ENCODE results near the gene RAPGEF6. TPM values are rescaled to one million over a fixed set of nuclear protein-coding genes. Genes with fewer than 3 reads are reported as not detected.

Gene RAPGEF6
- total and polyA plus RNA-seq, 9 of the 15 experiments (the other 6 are each of a cell fraction or from before 2014, with no cell fraction given): 2.7 to 23.4 (median 12.7) TPM

- TF ChIP-seq TRIM25 (IDR thresholded peaks at IDR 0.05; ENCODE audit: borderline replicate concordance) (no peak), UBTF (IDR thresholded peaks at IDR 0.05; ENCODE audit: borderline replicate concordance in 1 of 2, low read depth in 2 of 2, low read length in 2 of 2) (no peak), CEBPB (tag; IDR thresholded peaks at IDR 0.05) (peak; percentile 27; the same call in 1 of the 2 replicates), MYBL2 (IDR thresholded peaks at IDR 0.05; ENCODE audit: low read depth) (no peak), MYBL2 (CRISPR knock-in tag; IDR thresholded peaks at IDR 0.05; ENCODE audit: borderline replicate concordance) (no peak), TBL1XR1 (IDR thresholded peaks at IDR 0.05; ENCODE audit: low read length in 2 of 2) (no peak), BRD4 (IDR thresholded peaks at IDR 0.05) (peak; percentile 87), DMBX1 (CRISPR knock-in tag; IDR thresholded peaks at IDR 0.05; ENCODE audit: borderline replicate concordance) (peak; percentile 60; the same call in 1 of the 2 replicates), E4F1 (CRISPR knock-in tag; IDR thresholded peaks at IDR 0.05; ENCODE audit: borderline replicate concordance) (no peak), MECOM (CRISPR knock-in tag; IDR thresholded peaks at IDR 0.05) (0 out of 2 replicates have a peak, but pooled peaks have one; percentile 37), IRF1 (CRISPR knock-in tag; IDR thresholded peaks at IDR 0.05; ENCODE audit: borderline replicate concordance) (no peak), SETDB1 (IDR thresholded peaks at IDR 0.05; ENCODE audit: low read length) (no peak), SMAD1 (IDR thresholded peaks at IDR 0.05; ENCODE audit: low read depth, low read length, partially characterized antibody) (peak; percentile 22), ZNF347 (CRISPR knock-in tag; IDR thresholded peaks at IDR 0.05; ENCODE audit: low read depth) (no peak), CREM (IDR thresholded peaks at IDR 0.05; ENCODE audit: low read depth) (no peak), ZNF133 (CRISPR knock-in tag; IDR thresholded peaks at IDR 0.05) (no peak), ZNF324 (CRISPR knock-in tag; IDR thresholded peaks at IDR 0.05) (peak; percentile 62; the same call in 1 of the 2 replicates), FOXJ2 (tag; IDR thresholded peaks at IDR 0.05) (peak; percentile 45), RBM22 (IDR thresholded peaks at IDR 0.05; ENCODE audit: low read depth, low read length, poor library complexity, severe bottlenecking) (no peak)
These were observed 899 bp upstream of the RAPGEF6 start (continued) for GRCh38 chr5:131635684-131636572.

Data from K562 (cell line).